K562 (cell line): ENCODE measurements around the gene WTIP. TPM values are rescaled to one million over a fixed set of nuclear protein-coding genes. Genes with fewer than 3 reads are reported as not detected.

Experiments
- ARHGAP35 ChIP-seq: fragments of 450-650 bp; IDR thresholded peaks from 2 replicates; pipeline ENCODE4 v1.6.1; 2018; ENCODE audit not compliant: partially characterized antibody
- BCOR ChIP-seq: fragments of 450-650 bp; IDR thresholded peaks from 2 replicates; pipeline ENCODE4 v1.6.1; 2016
- ELK3 ChIP-seq: fragments of 450-650 bp; formaldehyde crosslinking; IDR thresholded peaks from 2 replicates; pipeline ENCODE4 v1.4.0; 2020; ENCODE audit warnings: mild to moderate bottlenecking
- ETV5 ChIP-seq: sonication (generic); formaldehyde crosslinking; IDR thresholded peaks from 2 replicates; pipeline ENCODE4 v1.4.0; 2020; ENCODE audit warnings: low read depth, mild to moderate bottlenecking, missing genetic modification reagents
- FOXJ3 ChIP-seq: sonication (generic); formaldehyde crosslinking; IDR thresholded peaks from 2 replicates; pipeline ENCODE4 v1.4.0; 2020; ENCODE audit warnings: mild to moderate bottlenecking, missing genetic modification reagents
- HINFP ChIP-seq: fragments of 450-650 bp; conservative IDR thresholded peaks from 2 replicates; pipeline ENCODE4 v1.6.1; 2016; ENCODE audit warnings: missing genetic modification characterization, low read depth, mild to moderate bottlenecking, control low read depth, missing compliant biosample characterization
- HNRNPUL1 ChIP-seq: fragments of 200-400 bp; formaldehyde crosslinking; IDR thresholded peaks from 2 replicates; pipeline ENCODE4 v1.6.1; 2017; ENCODE audit warnings: low read length
- JUND ChIP-seq, 2 experiments: IDR thresholded peaks; 2 replicates in 1 of 2; 3 replicates in 1 of 2; pipeline ENCODE4 v1.6.1; 2011; ENCODE audit warnings: borderline replicate concordance in 2 of 2, low read depth in 2 of 2, low read length in 2 of 2, improper control_type of control experiment in 1 of 2, missing biosample characterization in 1 of 2, missing genetic modification characterization in 1 of 2, missing genetic modification reagents in 1 of 2
- MTA2 ChIP-seq: fragments of 450-650 bp; IDR thresholded peaks from 2 replicates; pipeline ENCODE4 v1.6.1; 2016; ENCODE audit warnings: low read depth
- NR2C1 ChIP-seq, 2 experiments: fragments of 450-650 bp; IDR thresholded peaks; 2 replicates each; pipeline ENCODE4 v1.6.1; 2017; ENCODE audit warnings: mild to moderate bottlenecking in 2 of 2, antibody characterized with exemption in 1 of 2, inconsistent platforms in 1 of 2, missing compliant biosample characterization in 1 of 2, missing genetic modification characterization in 1 of 2
- NR2C2 ChIP-seq, 2 experiments: fragments of 200-800 bp in 1 of 2; sonication (Bioruptor generic) in 1 of 2; sonication (generic) in 1 of 2; formaldehyde crosslinking in 1 of 2; IDR thresholded peaks; 2 replicates each; pipeline versions ENCODE4 v1.6.1 to v1.8.0; 2016 to 2022; ENCODE audit warnings: mild to moderate bottlenecking in 1 of 2, missing compliant biosample characterization in 1 of 2, missing genetic modification characterization in 1 of 2, missing genetic modification reagents in 1 of 2
- SRF ChIP-seq, 2 experiments: fragments of 250-450, 450-650 bp in 1 of 2; sonication (Bioruptor Pico) in 1 of 2; sonication (generic) in 1 of 2; formaldehyde crosslinking; IDR thresholded peaks; 2 replicates each; pipeline versions ENCODE4 v1.5.0 to v1.5.1; 2020 to 2022; ENCODE audit warnings: mild to moderate bottlenecking in 1 of 2, missing genetic modification reagents in 1 of 2
- TEAD2 ChIP-seq: fragments of 450-650 bp; IDR thresholded peaks from 2 replicates; pipeline ENCODE4 v1.6.1; 2016; ENCODE audit warnings: missing genetic modification characterization, control low read depth, missing compliant biosample characterization
- ZBTB33 ChIP-seq: sonication (generic); formaldehyde crosslinking; IDR thresholded peaks from 2 replicates; pipeline ENCODE4 v1.8.1; 2023; ENCODE audit warnings: mild to moderate bottlenecking, missing genetic modification reagents
- ZC3H4 ChIP-seq: sonication (generic); formaldehyde crosslinking; IDR thresholded peaks from 2 replicates; pipeline ENCODE4 v1.9.0; 2021; ENCODE audit warnings: missing genetic modification reagents, borderline replicate concordance
- ZFP36 ChIP-seq: fragments of 150-350 bp; IDR thresholded peaks from 2 replicates; pipeline ENCODE4 v1.6.1; 2018; ENCODE audit warnings: low read length, low read depth; ENCODE audit not compliant: partially characterized antibody
- ZFP91 ChIP-seq: sonication (generic); formaldehyde crosslinking; IDR thresholded peaks from 2 replicates; pipeline ENCODE4 v1.8.0; 2022; ENCODE audit warnings: mild to moderate bottlenecking, missing genetic modification reagents
- ZNF134 ChIP-seq: fragments of 250-450 bp; sonication (Bioruptor Pico); conservative IDR thresholded peaks from 2 replicates; pipeline ENCODE4 v1.4.0; 2020
- ZNF431 ChIP-seq: sonication (generic); formaldehyde crosslinking; IDR thresholded peaks from 2 replicates; pipeline ENCODE4 v1.8.0; 2022; ENCODE audit warnings: mild to moderate bottlenecking, missing genetic modification reagents
- ZNF57 ChIP-seq: fragments of 450-650 bp; formaldehyde crosslinking; IDR thresholded peaks from 2 replicates; pipeline ENCODE4 v1.4.0; 2020; ENCODE audit warnings: mild to moderate bottlenecking, moderate library complexity
- ZNF583 ChIP-seq: fragments of 250-450 bp; sonication (Bioruptor Pico); IDR thresholded peaks from 2 replicates; pipeline ENCODE4 v1.4.0; 2020
- polyA plus RNA-seq, 8 experiments: library from polyadenylated mRNA; depleted of rRNA in 4 of 8; stranded (reverse) in 5 of 8; unstranded in 3 of 8; fragments of >200 nt; fragmentation: Nextera tagmentation in 2 of 8; fragmentation: Illumina TruSeq in 1 of 8; extraction: Ambion mirVana in 2 of 8; extraction: Trizol in 1 of 8; gene quantifications; 2 replicates each; pipeline versions ENCODE4 v1.2.1 to v1.2.3, GENCODE V29; 2011 to 2014; ENCODE audit warnings: inconsistent platforms in 1 of 8, missing spikeins in 1 of 8
- total RNA-seq, 7 experiments: library from RNA; depleted of rRNA in 6 of 7; stranded (reverse); fragments of >200 nt in 6 of 7; fragmentation: Illumina TruSeq in 2 of 7; extraction: Trizol in 2 of 7; gene quantifications; 2 replicates each; pipeline versions ENCODE4 v1.2.1 to v1.2.3, GENCODE V29; 2011 to 2021; ENCODE audit warnings: low replicate concordance in 1 of 7

The WTIP gene
- total and polyA plus RNA-seq, 9 of the 15 experiments (the other 6 are each of a cell fraction or from before 2014, with no cell fraction given) = under 0.01 to 0.54 (median 0.27) TPM; not detected in 1

- TF ChIP-seq NR2C1 (IDR thresholded peaks at IDR 0.05) (no peak), NR2C1 (tag; IDR thresholded peaks at IDR 0.05) (no peak), MTA2 (no peak), HNRNPUL1 (no peak), ARHGAP35 (no peak), ZC3H4 (CRISPR knock-in tag) (no peak), BCOR (no peak), JUND (IDR thresholded peaks at IDR 0.05; ENCODE audit: borderline replicate concordance, low read depth, low read length) (peak; percentile 67), JUND (tag; IDR thresholded peaks at IDR 0.05; ENCODE audit: borderline replicate concordance, low read depth, low read length) (no peak; the same call in 2 of the 3 replicates), ZNF583 (CRISPR knock-in tag) (no peak), ZNF431 (CRISPR knock-in tag) (no peak), FOXJ3 (no peak), TEAD2 (tag) (no peak), NR2C2 (CRISPR knock-in tag; IDR thresholded peaks at IDR 0.05) (no peak), NR2C2 (tag; IDR thresholded peaks at IDR 0.05) (no peak), ETV5 (CRISPR knock-in tag) (peak; percentile 66; the same call in 1 of the 2 replicates), HINFP (tag) (no peak), ZFP91 (no peak), ZNF134 (CRISPR knock-in tag) (no peak), SRF (CRISPR knock-in tag; IDR thresholded peaks at IDR 0.05) (no peak), ZNF57 (no peak), ZBTB33 (CRISPR knock-in tag) (peak; percentile 73), ZFP36 (peak; percentile 19), ELK3 (CRISPR knock-in tag) (no peak)
These were observed 20.1 kb downstream of the WTIP start (continued) for GRCh38 chr19:34501339-34502320.
